Upper lobe of left lung (tissue), 6 donors: ENCODE data around the gene OR2L3. TPM values are rescaled to one million over a fixed set of nuclear protein-coding genes. Genes with fewer than 3 reads are reported as not detected.

ENCODE experiments used
- ATAC-seq, 2 donors: fragments of 200-7000 bp; cut with Tn5 transposase; one replicate each; pipeline ENCODE4 v1.9.1; 2022; ENCODE audit warnings: mild to moderate bottlenecking in 2 of 2, moderate library complexity in 2 of 2; ENCODE audit not compliant: low FRiP score in 2 of 2
- DNase-seq, 2 donors: peaks; one replicate each; pipeline ENCODE4 v3.0.0-alpha.2; 2019 to 2020
- H3K27ac ChIP-seq, 4 donors: fragments of 200-600 bp; sonication (generic); one replicate each; pipeline ENCODE4 v1.5.1; 2016 to 2019
- H3K27me3 ChIP-seq, 4 donors: fragments of 200-600 bp; sonication (generic); one replicate each; pipeline ENCODE4 v1.5.1; 2017 to 2019
- H3K36me3 ChIP-seq, 4 donors: fragments of 200-600 bp; sonication (generic); one replicate each; pipeline ENCODE4 v1.5.1; 2016 to 2019
- H3K4me1 ChIP-seq, 4 donors: fragments of 200-600 bp; sonication (generic); one replicate each; pipeline ENCODE4 v1.5.1; 2018 to 2019
- H3K4me3 ChIP-seq, 4 donors: fragments of 200-600 bp; sonication (generic); one replicate each; pipeline ENCODE4 v1.5.1; 2017 to 2019; ENCODE audit warnings: mild to moderate bottlenecking in 2 of 4, moderate library complexity in 1 of 4
- H3K9me3 ChIP-seq, 4 donors: fragments of 200-600 bp; sonication (generic); one replicate each; pipeline ENCODE4 v1.5.1; 2018 to 2019
- EP300 ChIP-seq, 4 donors: sonication (generic); formaldehyde crosslinking; IDR thresholded peaks; one replicate each; pipeline ENCODE4 v1.5.1; 2017; ENCODE audit warnings: antibody characterized with exemption in 4 of 4, control low read depth in 2 of 4
- POLR2A ChIP-seq, 4 donors: fragments of 450-650 bp; IDR thresholded peaks; one replicate each; pipeline ENCODE4 v1.5.1; 2016 to 2017; ENCODE audit warnings: antibody characterized with exemption in 4 of 4, mild to moderate bottlenecking in 2 of 4
- POLR2AphosphoS5 ChIP-seq, 2 donors: sonication (generic); formaldehyde crosslinking; IDR thresholded peaks; one replicate each; pipeline ENCODE4 v1.5.1; 2017; ENCODE audit warnings: antibody characterized with exemption in 2 of 2
- WGBS, 2 donors: methylation state at CpG; one replicate each; pipeline ENCODE4 v1.1.5; 2017 to 2018; 5-methylcytosine and 5-hydroxymethylcytosine counted together
- total RNA-seq, 6 donors: library from RNA; depleted of rRNA in 4 of 6; stranded (reverse); fragments of >200 nt in 4 of 6; gene quantifications; one replicate each; pipeline versions ENCODE4 v1.1.0 to v1.2.1, GENCODE V29; 2016 to 2021
- TF ChIP-seq, protein P1 (sequence below), 6 experiments: fragments of 450-650 bp in 4 of 6; fragments of 200-600 bp in 2 of 6; sonication (generic) in 2 of 6; IDR thresholded peaks; one replicate each; pipeline ENCODE4 v1.5.1; 2016 to 2019; ENCODE audit warnings: antibody characterized with exemption in 6 of 6
- donor health status: DM: no; HTN: no; CAD: no; lungs with moderate emphysema.
- donor health status: DM: no; HTN: yes; CAD: no; lungs with severe emphysema.

OR2L3 gene
- total RNA-seq, 6 donors from 2014 or later, result not detected

GRCh38 chr1:248013229-248013710 is 33.4 kb upstream of the OR2L3 start, which contains the start of gene OR2L5:
TSS of gene OR2L5 (plus strand) at chr1:248013660. CDS start at chr1:248021948, 8,288 bp downstream.
- Histone ChIP-seq H3K9me3 (peaks cover 3 to 19% (median 6%) of the 10 kb centered on the region in 4 donors), H3K4me3 (no peak within 1 kb of the TSS), H3K4me1 (no peaks in the 10 kb centered on the region), H3K27ac (no peak within 1 kb of the TSS), H3K36me3 (no peaks in the 10 kb centered on the region), H3K27me3 (no peaks in the 10 kb centered on the region)
- 88 to 98% methylated on average over 2 of the region's 2 CpGs for WGBS, 2 donors
- no peak for ATAC-seq
- DNase-seq, result no peak
- TF ChIP-seq POLR2AphosphoS5 (IDR thresholded peaks at IDR 0.05), result no peak
- TF ChIP-seq, protein P1, sequence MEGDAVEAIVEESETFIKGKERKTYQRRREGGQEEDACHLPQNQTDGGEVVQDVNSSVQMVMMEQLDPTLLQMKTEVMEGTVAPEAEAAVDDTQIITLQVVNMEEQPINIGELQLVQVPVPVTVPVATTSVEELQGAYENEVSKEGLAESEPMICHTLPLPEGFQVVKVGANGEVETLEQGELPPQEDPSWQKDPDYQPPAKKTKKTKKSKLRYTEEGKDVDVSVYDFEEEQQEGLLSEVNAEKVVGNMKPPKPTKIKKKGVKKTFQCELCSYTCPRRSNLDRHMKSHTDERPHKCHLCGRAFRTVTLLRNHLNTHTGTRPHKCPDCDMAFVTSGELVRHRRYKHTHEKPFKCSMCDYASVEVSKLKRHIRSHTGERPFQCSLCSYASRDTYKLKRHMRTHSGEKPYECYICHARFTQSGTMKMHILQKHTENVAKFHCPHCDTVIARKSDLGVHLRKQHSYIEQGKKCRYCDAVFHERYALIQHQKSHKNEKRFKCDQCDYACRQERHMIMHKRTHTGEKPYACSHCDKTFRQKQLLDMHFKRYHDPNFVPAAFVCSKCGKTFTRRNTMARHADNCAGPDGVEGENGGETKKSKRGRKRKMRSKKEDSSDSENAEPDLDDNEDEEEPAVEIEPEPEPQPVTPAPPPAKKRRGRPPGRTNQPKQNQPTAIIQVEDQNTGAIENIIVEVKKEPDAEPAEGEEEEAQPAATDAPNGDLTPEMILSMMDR (IDR thresholded peaks at IDR 0.05), result no peak

DNA sequence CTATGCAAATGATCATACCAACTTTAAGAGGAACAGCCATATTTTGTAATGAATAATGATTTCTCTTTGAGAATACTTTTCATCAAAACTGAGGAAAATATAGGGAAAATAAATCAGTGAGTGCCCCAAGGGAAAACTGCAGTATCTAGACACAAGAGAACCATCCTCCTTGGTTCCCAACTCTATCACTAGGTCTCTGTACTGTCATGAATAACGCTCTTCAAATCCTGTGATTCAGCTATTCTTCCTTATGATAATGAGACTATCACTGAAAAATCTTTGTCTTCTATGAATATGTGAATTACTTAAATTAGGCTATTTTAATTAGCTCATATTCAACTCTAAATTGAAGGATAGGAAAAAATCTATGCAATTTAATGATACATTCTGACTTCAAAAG is 30.8 kb upstream of the OR2L3 start:
- no peak overlapping the region for H3K4me3 ChIP-seq
- 81 to 82% methylated on average over 1 of the region's 1 CpG for WGBS, 2 donors
- ATAC-seq (no peak), DNase-seq (no peak)
- H3K4me1 ChIP-seq, result no peaks in the 10 kb centered on the region
- TF ChIP-seq EP300 (IDR thresholded peaks at IDR 0.05), result no peak
- TF ChIP-seq, protein P1 (IDR thresholded peaks at IDR 0.05), result no peak
- no peak for TF ChIP-seq POLR2AphosphoS5 (IDR thresholded peaks at IDR 0.05)
- peaks cover 0 to 10% (median 3%) of the 10 kb centered on the region in 4 donors for H3K9me3 ChIP-seq
- no peaks in the 10 kb centered on the region for H3K36me3 ChIP-seq
- H3K27ac ChIP-seq, result no peak overlapping the region
- no peaks in the 10 kb centered on the region for H3K27me3 ChIP-seq

DNA sequence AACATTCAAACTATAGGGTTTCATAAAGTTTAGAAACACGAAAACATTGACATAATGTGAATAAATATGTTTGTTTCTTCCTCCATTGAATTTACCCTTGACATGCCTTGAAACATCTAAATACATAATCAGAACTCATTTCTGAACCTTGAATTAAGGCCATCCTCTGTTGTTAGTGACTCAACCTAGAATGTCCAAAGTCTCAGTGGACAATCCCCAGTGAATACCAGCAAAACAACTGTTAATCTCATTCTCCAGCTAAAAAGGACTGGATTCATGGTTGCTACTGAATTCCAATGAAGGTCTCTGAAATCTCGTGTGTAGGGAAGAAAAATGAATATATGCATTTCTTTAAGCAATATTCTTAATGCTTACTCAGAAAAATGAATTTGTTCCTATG is 16.9 kb upstream of the OR2L3 start, which contains the start of gene OR2L2:
Gene OR2L2 (plus strand): TSS at position 301 of the 400 bp plus-strand sequence. CDS start 8,198 bp downstream, outside the sequence.
- Histone ChIP-seq H3K27me3 (no peaks in the 10 kb centered on the region), H3K4me1 (no peaks in the 10 kb centered on the region), H3K27ac (no peak within 1 kb of the TSS), H3K9me3 (peaks cover 0 to 15% (median 6%) of the 10 kb centered on the region in 4 donors), H3K4me3 (no peak within 1 kb of the TSS), H3K36me3 (no peaks in the 10 kb centered on the region)
- DNase-seq (no peak), ATAC-seq (no peak)
- WGBS, 2 donors, result 44 to 53% methylated on average over 2 of the region's 2 CpGs
- TF ChIP-seq POLR2A (IDR thresholded peaks at IDR 0.05) (no peak), EP300 (IDR thresholded peaks at IDR 0.05) (no peak), POLR2AphosphoS5 (IDR thresholded peaks at IDR 0.05) (no peak)
- TF ChIP-seq, protein P1 (IDR thresholded peaks at IDR 0.05), result no peak

- ATAC-seq, result no peak
- 73 to 76% methylated on average over 5 of the region's 5 CpGs for WGBS, 2 donors
These were observed 1.4 kb upstream of the OR2L3 start for GRCh38 chr1:248045209-248045608.

More at GRCh38 chr1:248045209-248045608, 1.4 kb upstream of the OR2L3 start:
- H3K4me1 ChIP-seq, result no peaks in the 10 kb centered on the region
- H3K4me3 ChIP-seq, result no peak overlapping the region
- no peaks in the 10 kb centered on the region for H3K36me3 ChIP-seq
- peaks cover 0 to 4% (median 0%) of the 10 kb centered on the region in 4 donors for H3K9me3 ChIP-seq
- H3K27ac ChIP-seq, result no peak overlapping the region
- no peaks in the 10 kb centered on the region for H3K27me3 ChIP-seq
- TF ChIP-seq, protein P1 (IDR thresholded peaks at IDR 0.05), result no peak
- TF ChIP-seq POLR2A (IDR thresholded peaks at IDR 0.05) (no peak), POLR2AphosphoS5 (IDR thresholded peaks at IDR 0.05) (no peak), EP300 (IDR thresholded peaks at IDR 0.05) (no peak)
- DNase-seq, result no peak
